Thoracic aorta (tissue), 2 donors: ENCODE results near the gene PSMB1. TPM values are rescaled to one million over a fixed set of nuclear protein-coding genes. Genes with fewer than 3 reads are reported as not detected.

Experiments used
- ATAC-seq: fragments of 150-250 bp; one replicate; pipeline ENCODE4 v1.8.0; 2017; ENCODE audit warnings: low read depth; ENCODE audit not compliant: insufficient number of reproducible peaks, low FRiP score
- DNase-seq: peaks from one replicate; pipeline ENCODE4 v3.0.0-alpha.2; 2020; ENCODE audit warnings: low spot score
- H3K27ac ChIP-seq, 2 donors: fragments of 200-600 bp; sonication (generic); 1 replicate in 1 of 2; 2 replicates in 1 of 2; pipeline ENCODE4 v1.5.1; 2016; ENCODE audit warnings: mild to moderate bottlenecking in 2 of 2, moderate library complexity in 2 of 2
- H3K27me3 ChIP-seq: fragments of 200-600 bp; sonication (generic); replicated peaks from 2 replicates; pipeline ENCODE4 v1.6.0; 2016; ENCODE audit warnings: mild to moderate bottlenecking; ENCODE audit not compliant: insufficient read depth
- H3K36me3 ChIP-seq: fragments of 200-600 bp; sonication (generic); one replicate; pipeline ENCODE4 v1.5.1; 2016
- H3K4me1 ChIP-seq, 2 donors: fragments of 200-600 bp; sonication (generic); 1 replicate in 1 of 2; 2 replicates in 1 of 2; pipeline versions ENCODE4 v1.5.1 to v1.6.0; 2016; ENCODE audit warnings: low read depth in 2 of 2, mild to moderate bottlenecking in 1 of 2; ENCODE audit not compliant: control insufficient read depth in 1 of 2
- H3K4me3 ChIP-seq: fragments of 200-600 bp; sonication (generic); 2 replicates; pipeline ENCODE4 v1.5.1; 2016; ENCODE audit warnings: mild to moderate bottlenecking
- H3K9me3 ChIP-seq: fragments of 200-600 bp; sonication (generic); 2 replicates; pipeline ENCODE4 v1.5.1; 2016
- CTCF ChIP-seq: fragments of 200-600 bp; sonication (generic); IDR thresholded peaks from one replicate; pipeline ENCODE4 v1.5.1; 2019; ENCODE audit warnings: antibody characterized with exemption
- total RNA-seq, 2 donors: library from RNA; depleted of rRNA; stranded (reverse); fragments of >200 nt; gene quantifications; one replicate each; pipeline versions ENCODE4 v1.1.0 to v1.2.3, GENCODE V29; 2016

PSMB1 gene
- total RNA-seq, 2 donors from 2014 or later, result 143 to 159 TPM

- Histone ChIP-seq H3K4me1 (peaks cover 0 to 3% of the 10 kb centered on the region in 2 donors), H3K9me3 (no peaks in the 10 kb centered on the region), H3K36me3 (no peaks in the 10 kb centered on the region), H3K4me3 (no peak overlapping the region), H3K27ac (no peak overlapping the region), H3K27me3 (no peaks in the 10 kb centered on the region)
- no peak for ATAC-seq
- no peak for TF ChIP-seq CTCF
- no peak for DNase-seq
Measured at GRCh38 chr6:170485159-170485558, 67.9 kb downstream of the PSMB1 start.

Other genes with a start within 250 kb of the PSMB1 start
- 10 to 100 TPM; 21.0 to 24.1 TPM for gene FAM120B, start 246.5 kb downstream of the PSMB1 start, total RNA-seq
- gene TBP, start 1.1 kb upstream of the PSMB1 start, total RNA-seq, result 10 to 100 TPM in 1 of 2 donors, 1 to 10 TPM in 1; 8.0 to 16.6 TPM
- gene PDCD2, start 31.3 kb upstream of the PSMB1 start, total RNA-seq, result 10 to 100 TPM; 50.1 to 71.1 TPM